Measurements from ENCODE around the gene ZMYND11.

- TF ChIP-seq CTCF (IDR thresholded peaks at IDR 0.05): no peak
- TF ChIP-seq POLR2AphosphoS5 (IDR thresholded peaks at IDR 0.05): no peak
- no peak for TF ChIP-seq EP300 (IDR thresholded peaks at IDR 0.05)
- TF ChIP-seq POLR2A (IDR thresholded peaks at IDR 0.05): no peak
These were observed 125.7 kb downstream of the ZMYND11 start for GRCh38 chr10:260819-261429.

Data from stomach (tissue), 4 donors.